ENCODE results near the gene NRXN2.
"Not testable (repeated sequence)": the region's sequence is repeated elsewhere in the genome, so short reads cannot be mapped to it uniquely, and the experiment has no call there.

Gene NRXN2

DNA sequence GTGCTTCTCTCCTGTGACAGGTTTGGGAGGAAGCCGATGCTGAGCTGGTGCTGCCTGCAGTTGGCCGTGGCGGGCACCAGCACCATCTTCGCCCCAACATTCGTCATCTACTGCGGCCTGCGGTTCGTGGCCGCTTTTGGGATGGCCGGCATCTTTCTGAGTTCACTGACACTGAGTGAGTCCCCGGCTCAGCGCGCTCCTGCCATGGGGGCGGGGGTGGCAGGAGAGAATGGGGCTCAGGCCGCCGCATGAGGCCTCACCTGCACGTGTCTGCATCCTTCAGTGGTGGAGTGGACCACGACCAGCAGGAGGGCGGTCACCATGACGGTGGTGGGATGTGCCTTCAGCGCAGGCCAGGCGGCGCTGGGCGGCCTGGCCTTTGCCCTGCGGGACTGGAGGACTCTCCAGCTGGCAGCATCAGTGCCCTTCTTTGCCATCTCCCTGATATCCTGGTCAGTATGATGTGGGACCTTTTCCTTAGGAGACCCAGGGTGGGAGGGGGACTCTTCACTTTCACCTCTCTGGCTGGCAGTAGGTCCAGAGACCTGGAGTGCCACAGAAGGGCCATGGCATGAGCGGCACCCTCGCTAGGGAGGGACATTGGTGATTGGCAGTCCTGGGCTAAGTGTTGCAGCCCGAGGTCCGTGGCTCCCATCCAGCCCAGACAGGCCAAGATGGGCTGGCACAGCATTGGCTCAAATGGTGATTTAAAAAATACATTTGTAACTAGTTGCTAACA is 160.8 kb downstream of the NRXN2 start:
- no peak for DNase-seq

- DNase-seq: not testable (repeated sequence)
These were observed 161.6 kb downstream of the NRXN2 start for GRCh38 chr11:64561429-64561828.

GRCh38 chr11:64560941-64561340 is 162.1 kb downstream of the NRXN2 start:
- DNase-seq: no peak

GRCh38 chr11:64560139-64560771 is 162.7 kb downstream of the NRXN2 start:
- no peak for DNase-seq

DNA sequence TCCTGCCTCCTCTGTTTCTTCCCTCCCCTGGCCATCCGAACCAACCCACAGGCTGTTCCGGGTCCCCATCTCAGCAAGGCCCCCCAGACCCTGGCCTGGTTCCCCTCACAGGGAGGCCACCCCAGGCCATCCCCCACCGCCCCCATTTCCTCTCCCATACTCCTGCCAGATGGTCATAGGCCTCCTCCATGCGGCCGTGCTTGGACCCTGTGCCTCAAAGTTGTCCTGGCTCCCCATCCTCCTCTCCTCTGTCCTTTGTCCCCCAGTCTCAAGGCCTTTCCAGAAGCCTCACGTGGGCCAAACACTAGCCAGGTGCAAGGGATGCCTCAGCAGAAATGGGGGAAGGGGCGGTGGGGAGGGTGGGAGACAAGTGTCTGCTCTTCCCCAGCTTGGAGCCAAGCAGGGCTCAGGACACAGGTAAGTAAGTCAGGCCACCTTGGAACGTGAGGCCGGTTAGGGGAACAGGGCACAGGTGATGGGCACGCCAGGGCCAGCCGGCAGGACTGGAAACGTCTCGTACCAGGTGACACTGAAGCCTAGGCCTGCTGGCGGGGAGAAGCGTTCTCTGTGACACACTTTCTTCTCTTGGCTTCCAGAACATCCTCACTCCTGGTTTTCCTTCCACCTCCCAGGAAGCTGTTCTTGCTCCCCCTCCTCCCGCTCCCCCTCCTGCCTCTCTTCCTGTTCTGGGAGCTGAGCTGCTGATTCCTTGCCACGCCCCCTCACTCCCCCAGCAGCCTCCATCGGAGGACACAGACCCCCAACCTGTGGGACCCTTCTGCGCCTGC is 163.5 kb downstream of the NRXN2 start:
- no peak for DNase-seq

DNA sequence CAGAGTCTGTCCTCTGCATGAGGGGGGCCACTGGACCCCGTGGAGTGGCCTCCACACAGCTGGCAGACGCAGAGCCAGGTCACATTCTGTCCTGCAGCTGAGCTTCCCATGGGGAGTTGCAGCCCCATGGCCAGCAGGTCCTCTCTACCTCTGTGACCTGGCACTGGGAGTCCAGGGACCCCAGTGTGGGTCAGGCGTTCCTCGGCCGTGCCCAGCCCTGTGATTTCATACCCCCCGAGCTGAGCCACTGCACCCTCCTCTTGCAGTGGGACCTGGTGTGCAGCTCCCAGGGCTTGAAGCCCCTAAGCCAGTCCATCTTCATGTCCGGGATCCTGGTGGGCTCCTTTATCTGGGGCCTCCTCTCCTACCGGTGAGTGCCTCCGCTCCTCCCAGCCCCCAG is 164.1 kb downstream of the NRXN2 start:
- DNase-seq: no peak

DNA sequence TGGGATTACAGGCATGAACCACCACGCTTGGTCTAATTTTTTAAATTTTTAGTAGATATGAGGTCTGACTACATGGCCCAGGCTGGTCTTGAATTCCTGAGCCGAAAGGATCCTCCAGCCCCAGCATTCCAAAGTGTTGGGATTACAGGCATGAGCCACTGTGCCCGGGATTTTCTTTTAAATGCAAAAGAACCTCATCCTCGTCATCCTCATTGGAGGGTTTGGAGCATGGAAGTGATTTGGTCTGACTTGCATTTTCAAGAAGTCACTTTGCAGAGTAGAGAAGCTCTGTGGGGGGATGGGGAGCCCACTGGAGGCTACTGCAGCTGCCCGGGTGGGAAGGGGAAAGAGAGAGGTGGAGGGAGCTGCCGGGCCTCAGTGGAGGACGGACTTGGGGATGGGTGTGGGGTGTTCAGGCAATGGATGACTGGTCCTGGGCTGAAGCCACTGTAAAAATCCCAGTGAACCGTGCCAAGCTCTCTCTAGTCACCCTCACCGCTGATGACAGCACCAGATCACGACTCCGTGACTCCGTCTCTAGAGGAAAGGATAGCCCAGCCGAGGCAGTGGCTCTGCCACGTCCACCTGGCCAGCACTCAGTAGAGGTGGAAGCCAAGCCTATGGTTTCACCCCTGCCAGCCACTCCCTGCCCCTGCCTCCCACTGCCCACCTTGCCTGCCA is 164.8 kb downstream of the NRXN2 start:
- DNase-seq: no peak

DNA sequence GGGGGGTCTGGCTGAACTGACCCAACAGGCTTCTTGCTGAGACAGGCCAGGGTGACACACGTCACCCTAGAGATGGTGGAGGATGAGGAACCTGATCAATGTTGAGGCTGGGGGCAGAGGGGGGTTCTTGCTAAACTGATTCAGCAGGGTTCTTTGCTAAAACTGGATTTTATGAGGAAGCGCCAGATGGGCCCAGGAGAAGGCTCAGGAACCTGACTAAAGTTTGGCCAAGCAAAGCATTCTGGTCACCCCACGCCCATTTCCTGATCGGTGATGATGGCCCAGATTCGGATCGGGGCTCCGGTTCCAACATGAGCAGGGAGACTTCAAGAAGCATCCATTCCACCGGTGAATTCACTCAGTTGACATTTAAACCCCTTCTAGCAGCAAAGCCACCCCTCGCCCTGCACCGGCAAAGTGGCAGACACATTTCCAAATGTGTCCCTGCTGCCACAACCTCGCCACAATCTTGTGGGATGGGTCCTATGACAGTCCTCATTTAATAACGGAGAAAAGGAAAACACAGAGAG is 166.2 kb downstream of the NRXN2 start:
- no peak for DNase-seq

Measured in fibroblast of skin of abdomen (primary cell).